ENCODE data around the gene NCKAP1.

DNA sequence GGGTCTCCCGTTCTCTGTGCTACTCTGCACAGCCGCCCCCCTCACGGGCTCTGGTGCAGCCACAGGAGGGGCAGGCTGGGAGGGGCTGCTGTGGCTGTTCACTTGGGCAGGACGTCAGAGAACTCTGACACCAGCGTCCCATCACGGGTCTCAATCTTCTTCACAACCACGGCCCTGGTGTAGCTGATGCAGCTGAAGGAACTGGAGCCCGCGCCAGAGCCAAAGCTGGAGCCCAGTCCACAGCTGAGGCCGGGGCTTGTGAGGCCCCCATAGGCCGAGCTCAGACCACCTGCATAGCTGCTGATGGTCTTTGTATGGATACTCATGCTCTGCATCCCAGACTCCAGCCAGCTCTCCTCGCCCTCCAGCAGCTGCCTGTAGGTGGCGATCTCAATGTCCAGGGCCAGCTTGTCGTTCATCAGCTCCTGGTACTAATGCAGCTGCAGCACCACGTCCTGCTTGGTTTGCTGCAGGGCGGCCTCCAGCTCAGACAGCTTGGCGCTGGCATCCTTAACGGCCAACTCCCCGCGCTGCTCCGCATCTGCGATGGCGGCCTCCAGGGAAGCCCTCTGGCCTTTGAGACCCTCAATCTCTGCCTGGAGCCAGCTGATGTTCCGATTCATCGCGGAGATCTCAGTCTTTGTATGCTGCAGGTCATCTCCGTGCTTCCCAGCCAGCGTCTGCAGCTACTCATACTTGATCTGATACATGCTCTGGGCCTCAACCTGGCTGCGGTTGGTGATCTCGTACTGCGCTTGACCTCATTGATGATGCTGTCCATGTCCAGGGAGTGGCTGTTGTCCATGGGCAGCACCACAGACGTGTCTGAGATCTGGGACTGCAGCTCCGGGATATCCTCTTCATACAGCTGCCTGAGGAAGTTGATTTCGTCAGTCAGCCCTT is 32.9 kb upstream of the NCKAP1 start:
- TF ChIP-seq GATA3 (IDR thresholded peaks at IDR 0.05; ENCODE audit: low read depth, low read length) (no peak), GATA2 (IDR thresholded peaks at IDR 0.05; ENCODE audit: low read depth, low read length) (no peak)

All from SH-SY5Y (cell line).